ENCODE results near the gene MRPL19.
"Not testable (repeated sequence)": the region's sequence is repeated elsewhere in the genome, so short reads cannot be mapped to it uniquely, and the experiment has no call there.

The MRPL19 gene

GRCh38 chr2:75675908-75676307, 29.3 kb downstream of the MRPL19 start:
- no peak for DNase-seq

DNA sequence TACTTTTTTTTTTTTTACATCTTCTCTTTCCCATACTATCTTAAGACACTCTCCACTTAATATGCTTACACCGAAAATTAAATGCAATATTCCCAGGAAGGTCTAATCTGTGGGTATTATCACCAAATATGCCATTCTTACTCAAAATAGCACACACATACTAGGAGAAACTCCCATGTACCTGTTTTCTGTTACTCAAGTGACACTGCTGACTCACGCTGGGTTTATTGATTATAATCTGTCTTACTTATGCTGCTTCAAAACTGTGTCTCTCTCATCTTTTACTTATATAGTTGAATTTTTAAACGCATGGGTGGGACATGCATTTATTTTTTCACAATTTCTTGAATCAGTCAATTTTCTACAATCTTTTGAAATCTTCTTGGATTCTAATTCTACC, 29.9 kb downstream of the MRPL19 start:
- DNase-seq = no peak

GRCh38 chr2:75679556-75679955, 33.0 kb downstream of the MRPL19 start:
- DNase-seq = no peak

DNA sequence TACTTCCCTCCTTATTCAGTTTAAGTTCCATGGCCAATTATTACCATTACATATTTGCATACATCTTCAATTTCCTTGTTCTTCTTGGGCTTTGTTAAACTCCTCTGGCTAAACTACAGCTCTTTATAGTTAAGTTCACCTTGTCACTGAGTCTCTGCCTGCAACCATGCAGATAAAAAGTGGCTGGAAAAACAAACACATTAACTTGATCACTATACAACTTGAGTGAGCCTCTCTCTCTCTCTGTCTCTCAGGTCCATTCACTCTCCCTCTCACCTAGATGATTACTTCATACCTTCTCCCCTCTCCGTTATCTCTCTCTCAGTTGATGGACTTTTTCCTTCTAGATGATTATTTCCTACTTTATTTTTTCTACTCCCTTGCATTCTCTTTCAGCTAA, 33.8 kb downstream of the MRPL19 start:
- no peak for DNase-seq

DNA sequence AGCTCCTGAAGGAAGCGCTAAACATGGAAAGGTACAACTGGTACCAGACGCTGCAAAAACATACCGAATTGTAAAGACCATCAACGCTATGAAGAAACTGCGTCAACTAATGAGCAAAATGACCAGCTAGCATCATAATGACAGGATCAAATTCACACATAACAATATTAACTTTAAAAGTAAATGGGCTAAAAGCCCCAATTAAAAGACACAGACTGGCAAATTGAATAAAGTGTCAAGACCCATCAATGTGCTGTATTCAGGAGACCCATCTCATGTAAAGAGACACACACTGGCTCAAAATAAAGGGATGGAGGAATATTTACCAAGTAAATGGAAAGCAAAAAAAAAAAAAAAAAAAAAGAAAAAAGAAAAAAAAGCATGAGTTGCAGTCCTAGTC, 36.8 kb downstream of the MRPL19 start:
- DNase-seq = not testable (repeated sequence)

DNA sequence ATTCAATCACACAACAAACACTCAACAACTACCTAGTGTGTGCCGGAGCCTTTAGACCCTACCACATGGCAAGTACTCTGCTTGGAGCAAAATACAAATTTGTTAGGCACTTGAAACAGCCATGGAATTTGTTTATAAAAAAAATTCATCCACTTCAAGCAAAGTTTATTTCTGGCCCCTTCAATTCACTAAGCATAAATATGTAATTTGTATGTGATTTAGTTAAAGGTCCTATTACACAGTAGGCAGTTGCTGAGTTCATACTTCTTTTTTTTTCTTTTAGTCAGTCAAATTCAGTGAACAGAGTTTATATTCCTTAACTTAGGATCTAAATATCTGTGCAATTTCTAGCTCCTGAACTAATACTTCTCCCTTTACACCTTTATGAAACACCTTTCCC, 41.6 kb downstream of the MRPL19 start:
- no peak for DNase-seq

- DNase-seq = no peak
These were observed 52.3 kb downstream of the MRPL19 start for GRCh38 chr2:75698918-75699317.

DNA sequence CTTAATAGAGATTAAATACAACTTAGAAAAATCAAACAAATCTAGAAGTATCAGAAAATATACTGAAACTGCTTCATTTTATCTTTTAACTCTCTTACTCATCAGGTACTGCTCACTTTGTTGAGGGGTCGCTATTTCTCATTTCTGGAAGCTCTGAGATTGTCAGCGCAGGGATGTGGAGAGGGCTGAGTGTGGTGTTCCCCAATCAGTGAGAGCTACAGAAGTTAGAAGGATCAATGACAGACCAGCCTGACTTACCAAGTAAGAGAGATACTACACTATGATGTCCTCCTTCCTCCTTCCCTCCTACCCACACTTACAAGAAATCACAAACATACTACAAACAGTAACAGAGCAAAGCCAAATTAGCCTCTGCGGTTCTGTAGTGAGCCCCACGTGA, 56.0 kb downstream of the MRPL19 start:
- no peak for DNase-seq

DNA sequence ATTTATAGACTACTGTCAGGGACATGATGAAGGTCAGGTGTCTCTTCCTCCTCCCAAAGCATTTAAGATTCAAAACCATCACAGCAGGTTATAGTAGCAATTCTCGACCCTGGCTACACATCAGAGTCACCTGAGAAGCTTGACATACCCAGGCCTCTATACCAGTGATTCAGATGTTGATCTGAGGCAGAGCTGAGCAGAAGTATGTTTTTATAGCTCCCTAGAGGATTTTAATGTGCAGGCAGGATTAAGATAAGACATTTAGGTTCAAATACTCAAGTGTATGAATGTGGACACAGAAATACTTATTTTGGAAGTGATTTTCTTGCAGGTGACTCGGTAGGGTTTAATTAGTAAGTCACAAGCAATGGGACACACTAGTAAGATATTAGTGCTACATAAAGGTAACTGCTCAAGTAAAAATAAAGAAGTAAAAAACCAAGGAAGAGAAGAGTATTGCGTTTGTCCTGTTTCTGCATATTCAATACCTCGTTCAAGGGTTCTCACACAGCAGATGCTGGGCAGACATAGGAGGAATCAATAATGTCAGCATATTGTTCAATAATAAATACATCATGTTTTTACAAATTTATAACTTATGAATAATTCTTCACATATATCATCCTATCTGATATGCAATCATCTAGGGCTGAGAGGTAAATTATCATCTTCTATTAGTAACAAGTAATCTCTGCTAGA, 57.2 kb downstream of the MRPL19 start:
- DNase-seq = no peak

- DNase-seq = no peak
These were observed 59.3 kb downstream of the MRPL19 start for GRCh38 chr2:75705921-75706320.

DNA sequence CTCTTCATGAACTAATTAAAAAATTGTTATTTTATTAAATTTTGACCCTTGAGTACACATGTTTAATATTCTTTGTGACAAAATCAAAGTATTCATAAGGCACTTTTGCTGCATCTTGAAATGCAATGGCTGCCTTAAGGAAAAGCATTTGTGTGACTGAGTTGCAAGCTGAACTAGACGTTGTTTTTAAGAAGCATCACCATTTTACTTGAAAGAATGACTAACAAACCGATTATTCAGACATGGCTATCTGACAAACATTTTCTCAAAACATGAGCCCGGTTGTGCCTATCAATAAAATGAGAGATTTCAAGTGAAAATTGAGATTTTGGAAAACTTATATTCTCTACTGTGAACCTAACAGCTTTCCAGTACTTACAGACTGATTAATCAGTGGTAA, 61.3 kb downstream of the MRPL19 start:
- DNase-seq = no peak

GRCh38 chr2:75709297-75709696, 62.7 kb downstream of the MRPL19 start:
- DNase-seq = no peak

DNA sequence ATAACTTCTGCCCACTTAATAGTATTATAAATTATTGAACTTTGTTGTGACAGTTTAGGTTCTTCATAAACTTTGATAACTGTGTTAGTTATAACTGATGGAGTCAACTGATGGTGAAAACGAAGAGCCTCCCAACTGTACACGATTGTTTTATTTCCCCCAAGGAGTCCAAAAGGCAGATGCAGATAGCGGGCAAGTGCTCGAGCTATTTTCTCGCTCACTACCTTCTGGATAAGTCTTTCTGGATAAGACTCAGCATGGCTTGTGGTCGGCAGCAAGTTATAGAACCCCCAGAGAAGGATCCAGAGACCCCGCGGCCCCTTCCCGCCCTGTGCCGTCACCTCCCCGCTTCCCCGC, 63.6 kb downstream of the MRPL19 start:
- DNase-seq = no peak

DNA sequence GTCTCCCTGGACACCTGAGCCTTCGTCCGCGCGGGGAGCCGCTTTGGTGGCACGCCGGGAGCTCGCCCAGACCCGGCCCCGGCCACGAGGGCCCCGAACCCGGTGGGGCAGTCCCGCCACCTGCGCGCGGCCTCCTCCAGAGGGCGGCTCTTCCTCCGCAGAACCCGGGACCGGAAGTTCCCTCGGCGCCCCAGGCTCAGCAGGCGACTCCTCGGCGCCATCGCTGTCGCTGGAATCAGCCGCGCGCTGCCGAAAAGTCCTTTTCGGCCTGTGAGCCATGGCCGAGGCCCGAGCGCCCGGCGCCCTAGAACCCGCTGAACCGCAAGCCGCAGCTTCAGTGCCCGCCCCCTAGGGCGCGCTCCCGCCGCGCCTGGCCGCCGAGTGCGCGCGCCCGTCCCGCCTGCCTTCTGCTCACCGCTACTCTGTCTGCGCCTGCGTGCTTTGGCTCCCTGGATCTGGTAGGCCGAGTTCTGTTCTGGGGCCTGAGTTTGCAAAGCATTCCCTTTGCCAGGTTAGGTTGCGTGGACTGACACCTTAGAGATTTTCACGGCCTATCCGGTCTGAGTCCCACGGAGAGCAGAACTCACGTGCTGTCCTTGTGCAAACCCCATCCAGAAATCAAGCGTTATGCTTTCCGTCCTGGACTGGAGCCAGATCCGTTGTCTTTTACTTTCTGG, 64.1 kb downstream of the MRPL19 start, which contains the start of gene GCFC2:
Gene GCFC2, minus strand, starts transcription at position 339 of the 677 bp plus-strand sequence. Its CDS starts 60 bp downstream, at position 279.
- DNase-seq = peak; percentile 79 to 83

DNA sequence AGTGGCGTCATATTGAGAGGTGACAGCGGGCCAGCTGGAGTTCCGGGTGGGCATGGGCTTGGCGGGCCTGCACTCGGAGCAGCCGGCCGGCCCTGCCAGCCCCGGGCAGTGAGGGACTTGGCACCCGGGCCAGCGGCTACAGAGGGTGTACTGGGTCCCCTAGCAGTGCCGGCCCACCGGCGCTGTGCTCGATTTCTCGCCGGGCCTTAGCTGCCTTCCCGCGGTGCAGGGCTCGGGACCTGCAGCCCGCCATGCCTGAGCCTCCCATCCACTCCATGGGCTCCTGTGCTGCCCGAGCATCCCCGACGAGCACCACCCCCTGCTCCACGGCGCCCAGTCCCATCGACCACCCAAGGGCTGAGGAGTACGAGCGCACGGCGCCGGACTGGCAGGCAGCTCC, 65.0 kb downstream of the MRPL19 start:
- DNase-seq = not testable (repeated sequence)

DNA sequence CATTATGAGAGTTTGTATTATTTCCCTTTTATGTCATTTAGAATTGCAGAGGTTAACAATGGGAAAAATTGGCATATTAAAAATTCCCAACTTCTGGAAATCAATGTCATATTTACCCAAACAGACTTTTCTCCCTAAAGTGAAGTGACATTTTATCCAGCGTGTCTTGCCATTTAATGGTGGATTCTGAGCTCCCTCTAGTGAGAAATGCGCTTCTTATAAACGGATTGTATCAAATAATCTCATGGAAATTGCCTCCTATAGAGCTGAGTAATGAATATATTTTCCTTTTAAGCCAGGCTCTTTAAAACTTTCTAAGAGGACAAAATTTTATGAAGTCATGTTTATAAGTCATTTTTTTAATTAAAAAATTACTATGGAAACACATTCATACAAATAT, 69.8 kb downstream of the MRPL19 start:
- no peak for DNase-seq

GRCh38 chr2:75719616-75720015, 73.0 kb downstream of the MRPL19 start:
- DNase-seq = no peak

DNA sequence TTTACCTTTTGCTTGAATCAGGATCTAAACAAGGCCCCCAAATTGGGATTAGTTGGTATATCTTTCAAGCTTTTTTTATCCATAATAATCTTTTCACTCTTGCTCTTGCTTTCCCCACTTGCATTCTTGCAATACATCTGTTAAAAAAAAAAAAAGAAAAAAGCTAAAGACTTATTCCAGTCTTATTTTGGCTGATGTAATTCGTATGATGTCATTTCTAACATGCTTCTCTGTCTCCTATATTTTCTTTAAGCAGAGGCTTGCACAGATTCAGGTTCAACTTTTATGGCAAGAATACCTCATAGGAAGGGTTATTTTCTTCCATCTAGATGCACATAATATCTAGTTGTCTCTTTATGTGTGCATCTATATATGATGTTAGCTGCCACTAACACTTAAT, 73.9 kb downstream of the MRPL19 start:
- DNase-seq = no peak

DNA sequence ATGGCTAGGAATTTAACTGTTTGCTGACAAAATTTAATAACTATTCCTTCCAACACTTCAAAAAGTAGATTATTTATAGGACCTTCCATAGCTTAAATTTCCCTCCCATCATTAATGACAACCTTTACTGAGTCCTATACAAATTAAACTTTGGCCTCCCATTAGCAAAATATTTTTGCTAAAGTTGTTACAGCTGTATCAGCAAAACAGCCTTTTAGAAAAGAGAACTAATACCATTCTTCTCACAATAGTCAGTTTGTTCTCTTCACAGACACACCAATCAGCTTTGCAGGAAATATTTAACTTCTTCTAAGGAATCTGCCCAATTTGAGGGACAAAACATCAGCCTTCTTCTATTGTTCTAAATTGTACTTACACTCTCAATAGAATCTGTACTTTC, 76.1 kb downstream of the MRPL19 start:
- no peak for DNase-seq

DNA sequence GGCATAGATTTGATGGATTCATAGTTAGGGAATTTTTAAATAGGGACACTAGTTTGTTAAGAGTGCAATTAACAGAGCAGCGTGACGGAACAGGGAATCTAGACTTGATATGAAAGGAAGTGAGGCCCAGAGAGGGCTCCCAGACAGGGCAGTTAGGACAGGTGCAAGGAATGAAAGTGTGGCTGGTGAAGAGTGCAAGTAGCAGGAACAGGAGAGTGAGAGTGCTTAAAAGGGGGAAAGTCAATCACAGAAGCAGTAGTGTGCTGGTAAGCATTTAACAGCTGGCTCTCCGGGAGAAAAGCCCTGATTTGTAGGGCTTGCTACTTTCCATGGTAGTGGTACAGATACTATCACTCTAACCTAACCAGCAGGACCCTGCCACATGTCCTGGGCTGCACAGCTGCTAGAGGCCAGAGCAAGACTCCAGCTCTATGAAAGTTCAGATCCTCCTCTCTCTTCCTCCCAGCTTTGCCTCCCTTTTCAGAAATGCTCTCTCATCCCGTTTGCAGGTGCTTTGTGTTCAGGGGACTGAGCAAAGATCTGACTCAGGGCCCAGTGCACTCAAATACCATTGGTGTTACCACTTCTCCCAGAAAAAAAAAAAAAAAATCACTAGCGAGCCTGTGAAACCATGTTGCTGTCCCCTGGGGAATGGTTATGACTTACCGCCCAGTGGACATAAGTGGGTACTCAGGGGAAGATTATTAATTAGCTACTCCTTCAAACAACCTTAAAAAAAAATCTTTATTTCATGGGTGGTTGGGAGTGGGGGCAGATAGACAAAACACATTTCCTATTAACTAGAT, 82.2 kb downstream of the MRPL19 start:
- no peak for DNase-seq

- no peak for DNase-seq
These were observed 83.3 kb downstream of the MRPL19 start for GRCh38 chr2:75729861-75730260.

GRCh38 chr2:75736276-75736675, 89.7 kb downstream of the MRPL19 start:
- DNase-seq = no peak

DNA sequence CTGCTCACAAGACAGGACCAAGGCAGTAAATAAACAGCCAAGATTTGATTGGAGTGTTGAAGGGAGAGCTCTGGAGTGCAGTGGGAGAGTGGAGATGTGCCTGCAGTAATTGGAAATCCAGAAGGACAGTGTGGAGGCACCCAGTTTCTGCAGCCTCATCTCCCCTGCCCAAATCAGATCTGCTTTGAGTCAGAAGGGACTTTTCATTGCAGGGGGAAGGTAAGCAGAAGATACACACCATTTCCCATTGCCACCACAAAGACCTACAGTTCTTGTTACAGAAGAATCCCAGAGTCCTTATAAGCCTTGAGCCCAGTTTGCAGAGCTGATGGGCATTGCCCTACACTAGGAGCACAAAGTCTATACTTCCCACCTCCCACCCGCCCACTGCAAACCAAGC, 91.4 kb downstream of the MRPL19 start:
- DNase-seq = no peak
